ENCODE measurements around the gene RAB21. TPM values are rescaled to one million over a fixed set of nuclear protein-coding genes. Genes with fewer than 3 reads are reported as not detected.
A peak's percentile ranks its signal among the peaks of the same experiment; 100 is the strongest.

RAB21 gene
- 91.7 and 92.4 TPM in 2 replicates for total RNA-seq

- H3K36me3 Mint-ChIP-seq (ENCODE audit: low read depth): peaks cover 36% of the 10 kb centered on the region
- peak; percentile 99 for DNase-seq
- H3K9me3 Mint-ChIP-seq: peaks cover 5% of the 10 kb centered on the region
- peaks cover 23% of the 10 kb centered on the region for H3K4me1 Mint-ChIP-seq
- peak within 1 kb of the TSS; percentile 93 for H3K4me3 Mint-ChIP-seq
- peak within 1 kb of the TSS; percentile 97 for H3K27ac Mint-ChIP-seq
- intact Hi-C loops (cut with micrococcal nuclease): loop anchor here (1.0 kb wide), 4 partner anchors 68 to 181 kb away; partner anchors contain the start of genes TBC1D15, THAP2 and TMEM19
- peaks cover 25% of the 10 kb centered on the region for H3K27me3 Mint-ChIP-seq
Observed at GRCh38 chr12:71754461-71755145, at the start of gene RAB21. Gene RAB21, plus strand, starts transcription at chr12:71754863. Its CDS starts 267 bp downstream, at chr12:71755130.

- intact Hi-C loops (cut with micrococcal nuclease): no loop called here
- peaks cover 7% of the 10 kb centered on the region for H3K4me1 Mint-ChIP-seq
- DNase-seq: no peak
- peaks cover 10% of the 10 kb centered on the region for H3K36me3 Mint-ChIP-seq (ENCODE audit: low read depth)
- H3K9me3 Mint-ChIP-seq: no peaks in the 10 kb centered on the region
- no peak overlapping the region for H3K4me3 Mint-ChIP-seq
- H3K27ac Mint-ChIP-seq: no peak overlapping the region
- no peaks in the 10 kb centered on the region for H3K27me3 Mint-ChIP-seq
Observed at GRCh38 chr12:71704920-71705319, 49.7 kb upstream of the RAB21 start.

- Mint-ChIP-seq H3K36me3 (ENCODE audit: low read depth) (peaks cover 3% of the 10 kb centered on the region), H3K9me3 (peaks cover 14% of the 10 kb centered on the region), H3K4me1 (peaks cover 7% of the 10 kb centered on the region), H3K4me3 (no peak overlapping the region), H3K27ac (no peak overlapping the region), H3K27me3 (peaks cover 8% of the 10 kb centered on the region)
- intact Hi-C loops (cut with micrococcal nuclease): no loop called here
- no peak for DNase-seq
Observed at GRCh38 chr12:71708658-71709057, 46.0 kb upstream of the RAB21 start.

- Mint-ChIP-seq H3K4me1 (peaks cover 7% of the 10 kb centered on the region), H3K36me3 (ENCODE audit: low read depth) (peaks cover 1% of the 10 kb centered on the region), H3K4me3 (no peak overlapping the region), H3K9me3 (peaks cover 14% of the 10 kb centered on the region), H3K27me3 (peaks cover 8% of the 10 kb centered on the region), H3K27ac (no peak overlapping the region)
- intact Hi-C loops (cut with micrococcal nuclease): no loop called here
- DNase-seq: no peak
Observed at GRCh38 chr12:71710276-71711125, 44.2 kb upstream of the RAB21 start.

- intact Hi-C loops (cut with micrococcal nuclease): no loop called here
- no peaks in the 10 kb centered on the region for H3K36me3 Mint-ChIP-seq (ENCODE audit: low read depth)
- H3K27me3 Mint-ChIP-seq: peaks cover 6% of the 10 kb centered on the region
- DNase-seq: no peak
- no peak overlapping the region for H3K27ac Mint-ChIP-seq
- H3K4me1 Mint-ChIP-seq: no peaks in the 10 kb centered on the region
- H3K9me3 Mint-ChIP-seq: peaks cover 3% of the 10 kb centered on the region
- H3K4me3 Mint-ChIP-seq: no peak overlapping the region
Observed at GRCh38 chr12:71718611-71719010, 36.1 kb upstream of the RAB21 start.

- H3K36me3 Mint-ChIP-seq (ENCODE audit: low read depth): no peaks in the 10 kb centered on the region
- intact Hi-C loops (cut with micrococcal nuclease): no loop called here
- peaks cover 3% of the 10 kb centered on the region for H3K9me3 Mint-ChIP-seq
- no peaks in the 10 kb centered on the region for H3K4me1 Mint-ChIP-seq
- DNase-seq: no peak
- no peak overlapping the region for H3K27ac Mint-ChIP-seq
- H3K27me3 Mint-ChIP-seq: peaks cover 6% of the 10 kb centered on the region
- H3K4me3 Mint-ChIP-seq: no peak overlapping the region
Observed at GRCh38 chr12:71719647-71720370, 34.9 kb upstream of the RAB21 start.

GRCh38 chr12:71721783-71722505, 32.7 kb upstream of the RAB21 start:
- no peak for DNase-seq
- intact Hi-C loops (cut with micrococcal nuclease): no loop called here
- Mint-ChIP-seq H3K27ac (no peak overlapping the region), H3K4me1 (no peaks in the 10 kb centered on the region), H3K36me3 (ENCODE audit: low read depth) (no peaks in the 10 kb centered on the region), H3K4me3 (no peak overlapping the region), H3K27me3 (peaks cover 7% of the 10 kb centered on the region), H3K9me3 (no peaks in the 10 kb centered on the region)

- no peaks in the 10 kb centered on the region for H3K4me1 Mint-ChIP-seq
- intact Hi-C loops (cut with micrococcal nuclease): no loop called here
- H3K9me3 Mint-ChIP-seq: no peaks in the 10 kb centered on the region
- DNase-seq: no peak
- no peak overlapping the region for H3K27ac Mint-ChIP-seq
- H3K27me3 Mint-ChIP-seq: peaks cover 4% of the 10 kb centered on the region
- H3K4me3 Mint-ChIP-seq: no peak overlapping the region
- H3K36me3 Mint-ChIP-seq (ENCODE audit: low read depth): no peaks in the 10 kb centered on the region
Observed at GRCh38 chr12:71725011-71725410, 29.7 kb upstream of the RAB21 start.

GRCh38 chr12:71726548-71726947, 28.1 kb upstream of the RAB21 start:
- Mint-ChIP-seq H3K27me3 (peaks cover 4% of the 10 kb centered on the region), H3K9me3 (no peaks in the 10 kb centered on the region), H3K27ac (no peak overlapping the region), H3K36me3 (ENCODE audit: low read depth) (no peaks in the 10 kb centered on the region), H3K4me1 (no peaks in the 10 kb centered on the region), H3K4me3 (no peak overlapping the region)
- intact Hi-C loops (cut with micrococcal nuclease): no loop called here
- no peak for DNase-seq

- no peak overlapping the region for H3K27ac Mint-ChIP-seq
- H3K4me3 Mint-ChIP-seq: no peak overlapping the region
- H3K9me3 Mint-ChIP-seq: no peaks in the 10 kb centered on the region
- H3K27me3 Mint-ChIP-seq: peaks cover 4% of the 10 kb centered on the region
- DNase-seq: no peak
- no peaks in the 10 kb centered on the region for H3K36me3 Mint-ChIP-seq (ENCODE audit: low read depth)
- intact Hi-C loops (cut with micrococcal nuclease): no loop called here
- no peaks in the 10 kb centered on the region for H3K4me1 Mint-ChIP-seq
Observed at GRCh38 chr12:71727958-71728357, 26.7 kb upstream of the RAB21 start.

GRCh38 chr12:71730936-71731335, 23.7 kb upstream of the RAB21 start:
- peaks cover 5% of the 10 kb centered on the region for H3K27me3 Mint-ChIP-seq
- no peaks in the 10 kb centered on the region for H3K4me1 Mint-ChIP-seq
- no peaks in the 10 kb centered on the region for H3K9me3 Mint-ChIP-seq
- no peak for DNase-seq
- no peaks in the 10 kb centered on the region for H3K36me3 Mint-ChIP-seq (ENCODE audit: low read depth)
- H3K27ac Mint-ChIP-seq: no peak overlapping the region
- no peak overlapping the region for H3K4me3 Mint-ChIP-seq
- intact Hi-C loops (cut with micrococcal nuclease): no loop called here

- H3K4me3 Mint-ChIP-seq: no peak overlapping the region
Observed at GRCh38 chr12:71731439-71732356, 23.0 kb upstream of the RAB21 start.

GRCh38 chr12:71732357-71732712, 22.3 kb upstream of the RAB21 start:
- intact Hi-C loops (cut with micrococcal nuclease): no loop called here
- Mint-ChIP-seq H3K27ac (no peak overlapping the region), H3K27me3 (peaks cover 5% of the 10 kb centered on the region), H3K9me3 (no peaks in the 10 kb centered on the region), H3K36me3 (ENCODE audit: low read depth) (no peaks in the 10 kb centered on the region), H3K4me1 (no peaks in the 10 kb centered on the region), H3K4me3 (no peak overlapping the region)
- DNase-seq: no peak

More at GRCh38 chr12:71731439-71732356, 23.0 kb upstream of the RAB21 start:
- no peak for DNase-seq
- H3K27me3 Mint-ChIP-seq: peaks cover 5% of the 10 kb centered on the region
- intact Hi-C loops (cut with micrococcal nuclease): no loop called here
- no peaks in the 10 kb centered on the region for H3K9me3 Mint-ChIP-seq
- H3K27ac Mint-ChIP-seq: no peak overlapping the region
- no peaks in the 10 kb centered on the region for H3K36me3 Mint-ChIP-seq (ENCODE audit: low read depth)
- H3K4me1 Mint-ChIP-seq: no peaks in the 10 kb centered on the region

Data from activated CD4-positive, alpha-beta T cell treated with anti-CD3 and anti-CD28 coated beads, Interleukin-2, amount 10 ng/mL, durations not matched to agents 24 days and 14 days (primary cell).